Measurements from ENCODE around the gene SOX5.

The SOX5 gene

GRCh38 chr12:23488130-23488529 lies 461.3 kb downstream of the SOX5 start:
- TF ChIP-seq POLR2A (IDR thresholded peaks at IDR 0.05; ENCODE audit: extremely low read depth, insufficient read length) (no peak), MAX (IDR thresholded peaks at IDR 0.05; ENCODE audit: low read depth, low read length) (no peak), CTCF (IDR thresholded peaks at IDR 0.05; ENCODE audit: low read depth, low read length) (no peak), MYC (IDR thresholded peaks at IDR 0.05; ENCODE audit: low read depth, low read length) (no peak)
- DNase-seq (ENCODE audit: low read depth) = no peak
- no peak overlapping the region for H3K4me3 ChIP-seq (ENCODE audit: low read depth, low read length)

- TF ChIP-seq POLR2A (IDR thresholded peaks at IDR 0.05; ENCODE audit: extremely low read depth, insufficient read length) = no peak
- no peak for TF ChIP-seq CTCF (IDR thresholded peaks at IDR 0.05; ENCODE audit: low read depth, low read length)
- no peak for TF ChIP-seq MYC (IDR thresholded peaks at IDR 0.05; ENCODE audit: low read depth, low read length)
- no peak for TF ChIP-seq MAX (IDR thresholded peaks at IDR 0.05; ENCODE audit: low read depth, low read length)
- DNase-seq (ENCODE audit: low read depth) = no peak
- H3K4me3 ChIP-seq (ENCODE audit: low read depth, low read length) = no peak overlapping the region
Measured at GRCh38 chr12:23484238-23484637, 465.2 kb downstream of the SOX5 start.

GRCh38 chr12:23482571-23482970 lies 466.9 kb downstream of the SOX5 start:
- H3K4me3 ChIP-seq (ENCODE audit: low read depth, low read length) = no peak overlapping the region
- TF ChIP-seq CTCF (IDR thresholded peaks at IDR 0.05; ENCODE audit: low read depth, low read length) (no peak), MYC (IDR thresholded peaks at IDR 0.05; ENCODE audit: low read depth, low read length) (no peak), POLR2A (IDR thresholded peaks at IDR 0.05; ENCODE audit: extremely low read depth, insufficient read length) (no peak), MAX (IDR thresholded peaks at IDR 0.05; ENCODE audit: low read depth, low read length) (no peak)
- DNase-seq (ENCODE audit: low read depth) = no peak

Measured in NB4 (cell line).